Heart right ventricle (tissue), 16 donors: ENCODE measurements around the gene PER1. TPM values are rescaled to one million over a fixed set of nuclear protein-coding genes. Genes with fewer than 3 reads are reported as not detected.

Experiments used
- ATAC-seq, 8 donors: fragments of 200-7000 bp; cut with Tn5 transposase; one replicate each; pipeline ENCODE4 v1.9.1; 2020; ENCODE audit warnings: mild to moderate bottlenecking in 8 of 8, moderate library complexity in 8 of 8, moderate number of reproducible peaks in 1 of 8
- DNase-seq, 2 donors: peaks; one replicate each; pipeline ENCODE4 v3.0.0-alpha.2; 2020
- H3K27ac ChIP-seq, 10 donors: fragments of 200-600 bp; sonication (generic) in 2 of 10; one replicate each; pipeline versions ENCODE4 v1.5.0 to v1.8.0; 2020 to 2022; ENCODE audit warnings: mild to moderate bottlenecking in 3 of 10
- H3K27me3 ChIP-seq, 7 donors: fragments of 200-600 bp; one replicate each; pipeline ENCODE4 v1.8.0; 2021 to 2022; ENCODE audit warnings: mild to moderate bottlenecking in 2 of 7
- H3K36me3 ChIP-seq, 9 donors: fragments of 200-600 bp; sonication (generic) in 1 of 9; one replicate each; pipeline versions ENCODE4 v1.5.0 to v1.8.0; 2020 to 2022; ENCODE audit warnings: mild to moderate bottlenecking in 2 of 9
- H3K4me1 ChIP-seq, 9 donors: fragments of 200-600 bp; sonication (generic) in 1 of 9; one replicate each; pipeline versions ENCODE4 v1.5.0 to v1.8.0; 2020 to 2022; ENCODE audit warnings: mild to moderate bottlenecking in 4 of 9
- H3K4me3 ChIP-seq, 10 donors: fragments of 200-600 bp; sonication (generic) in 2 of 10; one replicate each; pipeline versions ENCODE4 v1.5.0 to v1.8.0; 2020 to 2022; ENCODE audit warnings: mild to moderate bottlenecking in 7 of 10, moderate library complexity in 2 of 10
- H3K9me3 ChIP-seq, 11 donors: fragments of 200-600 bp in 10 of 11; sonication (generic) in 2 of 11; one replicate each; pipeline versions ENCODE4 v1.5.0 to v1.8.0; 2013 to 2022; ENCODE audit warnings: mild to moderate bottlenecking in 2 of 11, control low read depth in 1 of 11, moderate library complexity in 1 of 11
- WGBS, 2 donors: extraction: QIAGEN DNeasy Blood & Tissue Kit; methylation state at CpG; one replicate each; pipeline ENCODE4 v1.1.7; 2013; ENCODE audit warnings: inconsistent platforms in 1 of 2; 5-methylcytosine and 5-hydroxymethylcytosine counted together
- intact Hi-C, 10 donors: fragments of 100-400 bp; cut with DNase I; formaldehyde crosslinking; loops; one replicate each; pipeline versions ENCODE4 v1.11.1 to v1.14.2; 2022
- polyA plus RNA-seq, 2 donors: library from polyadenylated mRNA; stranded (reverse); fragments of 200-250 nt; gene quantifications; one replicate each; pipeline ENCODE4 v1.2.3, GENCODE V29; 2013
- total RNA-seq, 10 donors: library from RNA; stranded (reverse); fragmentation: NEBNext Ultra II Directional in 3 of 10; extraction: Animal tissue kit (Norgen Biotek cat#: 25700) in 3 of 10; gene quantifications; one replicate each; pipeline versions ENCODE4 v1.2.1 to v1.2.4, GENCODE V29; 2021 to 2023
- TF ChIP-seq, protein P1 (sequence below), 9 donors: fragments of 200-600 bp; sonication (generic) in 2 of 9; IDR thresholded peaks; one replicate each; pipeline versions ENCODE4 v1.5.0 to v1.8.0; 2021 to 2022; ENCODE audit warnings: antibody characterized with exemption in 9 of 9, mild to moderate bottlenecking in 5 of 9, moderate library complexity in 1 of 9
- donor health status: Arrhythmogenic right ventricular cardiomyopathy.
- donor health status: ischemic (EF 13 %, LVEDD 7.1; RV severe dilation, severe dysfunction).
- donor health status: healthy with polysubstance abuse.
- donor health status: DM: no; HTN: yes; CAD: no.
- donor health status: DM: no; HTN: no; CAD: no.
- donor health status: ischemic (EF 25% LVEDD 6.9; RV normal size, moderate dysfunction).
- donor health status: ischemic (EF 25% LVEDD 5.7; RV mildly dilated, moderate dysfunction).
- donor health status: healthy.
- donor health status: DM: yes; HTN: yes; CAD: no.
- donor health status: Ischemic cardiomyopathy.
- donor health status: ischemic (EF 35%, LVEDD 5.7; RV mildly dilated, moderate dysfunction).
- donor health status: nonischemic (EF 11% LVEDD 7.7; RV severe dilation, severe dysfunction).
- donor health status: DM: yes; HTN: yes; CAD: no.
- donor health status: PGD.
- donor health status: ischemic (EF 29% LVEDD 5.4; RV normal size, mild dysfunction).
- donor health status: nonischemic (EF 23%, LVEDD 6.1; RV moderate dilation, normal function).

Gene PER1
- total and polyA plus RNA-seq, 12 donors = 37.4 to 154 (median 115) TPM

DNA sequence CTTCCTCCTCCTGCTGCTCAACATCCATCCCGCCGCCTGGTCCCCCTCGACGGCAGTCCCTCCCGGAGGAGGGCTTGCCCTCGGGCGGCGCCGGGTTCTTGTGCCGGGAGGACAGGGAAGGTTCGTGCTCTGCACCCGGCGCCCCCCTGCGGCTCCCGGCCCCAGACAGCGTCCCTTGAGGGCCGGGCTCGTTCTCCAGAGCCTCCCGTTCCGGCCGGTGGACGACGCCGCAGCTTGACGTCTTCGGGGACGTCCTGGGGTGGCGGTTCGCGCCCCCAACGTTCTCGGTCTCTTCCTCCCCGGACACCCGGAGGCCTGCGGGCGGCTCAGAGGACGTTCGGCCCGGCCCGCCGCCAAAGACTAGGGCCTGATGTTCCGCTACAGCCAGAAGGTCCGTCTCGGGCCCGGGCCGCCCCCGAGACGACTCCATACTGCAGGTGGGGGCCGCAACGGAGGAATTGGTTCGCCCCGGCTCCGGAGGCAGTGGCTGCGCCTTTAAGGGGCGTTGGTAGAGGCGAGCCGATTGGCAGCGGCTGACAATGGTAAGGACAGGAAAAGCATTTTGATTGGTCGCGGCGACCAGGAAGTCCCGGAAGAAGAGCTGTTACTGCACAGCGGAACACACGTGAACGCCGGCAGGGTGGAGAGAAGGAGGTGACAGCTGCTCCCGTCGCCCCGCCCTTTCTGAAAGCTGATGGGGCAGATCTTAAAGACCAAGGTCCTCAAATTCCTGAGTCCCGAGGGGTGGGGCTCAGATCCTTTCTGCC, 37.7 kb upstream of the PER1 start, which contains the start of gene BORCS6:
Gene BORCS6, minus strand, starts transcription at position 470 of the 767 bp plus-strand sequence. Its CDS starts 40 bp downstream, at position 430.
- peak; percentile 96 to 98 for DNase-seq
- peaks cover 11 to 65% (median 42%) of the 10 kb centered on the region in 9 donors for H3K4me1 ChIP-seq

DNA sequence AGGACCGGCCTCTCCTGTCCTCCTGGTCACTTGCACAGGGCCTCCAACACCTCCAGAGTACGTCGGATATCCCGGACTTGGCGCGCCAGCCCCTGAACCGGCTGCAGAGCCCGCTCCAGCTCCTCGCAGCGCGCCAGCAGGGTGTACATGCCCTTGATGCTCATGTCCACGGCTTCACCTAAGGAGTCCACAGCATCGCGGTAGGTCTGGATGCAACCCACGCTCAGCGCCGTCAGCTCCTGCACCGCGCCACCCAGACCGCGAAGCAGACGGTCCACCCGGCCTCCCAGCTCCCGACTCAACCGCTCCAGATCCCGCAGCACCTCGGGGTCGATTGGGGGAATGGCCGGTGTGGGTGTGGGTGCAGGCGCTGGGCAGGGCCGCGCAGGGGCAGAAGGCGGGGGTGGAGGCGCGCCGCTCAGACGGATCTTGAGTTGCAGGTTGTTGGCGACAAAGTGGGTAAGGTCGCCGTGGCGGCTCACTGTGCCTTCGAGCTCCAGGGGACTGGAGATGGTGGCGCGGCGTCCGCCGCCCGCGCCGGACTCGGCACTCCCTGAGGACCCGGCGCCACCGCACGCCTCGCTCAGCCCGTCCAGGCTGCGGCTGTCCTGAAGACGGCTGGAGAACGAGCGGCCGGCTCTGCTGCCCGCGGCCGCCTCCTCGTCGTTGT, 37.0 kb upstream of the PER1 start:
- ATAC-seq (peak in 1 of 8 donors; percentile 1), DNase-seq (peak in 1 of 2 donors; percentile 41)
- WGBS, 2 donors = 2 to 3% methylated on average over 58 to 67 of the region's 67 CpGs
- no peaks in the 10 kb centered on the region for H3K36me3 ChIP-seq
- H3K4me3 ChIP-seq = peak overlapping the region; percentile 29 to 90 (median 82)
- TF ChIP-seq, protein P1, sequence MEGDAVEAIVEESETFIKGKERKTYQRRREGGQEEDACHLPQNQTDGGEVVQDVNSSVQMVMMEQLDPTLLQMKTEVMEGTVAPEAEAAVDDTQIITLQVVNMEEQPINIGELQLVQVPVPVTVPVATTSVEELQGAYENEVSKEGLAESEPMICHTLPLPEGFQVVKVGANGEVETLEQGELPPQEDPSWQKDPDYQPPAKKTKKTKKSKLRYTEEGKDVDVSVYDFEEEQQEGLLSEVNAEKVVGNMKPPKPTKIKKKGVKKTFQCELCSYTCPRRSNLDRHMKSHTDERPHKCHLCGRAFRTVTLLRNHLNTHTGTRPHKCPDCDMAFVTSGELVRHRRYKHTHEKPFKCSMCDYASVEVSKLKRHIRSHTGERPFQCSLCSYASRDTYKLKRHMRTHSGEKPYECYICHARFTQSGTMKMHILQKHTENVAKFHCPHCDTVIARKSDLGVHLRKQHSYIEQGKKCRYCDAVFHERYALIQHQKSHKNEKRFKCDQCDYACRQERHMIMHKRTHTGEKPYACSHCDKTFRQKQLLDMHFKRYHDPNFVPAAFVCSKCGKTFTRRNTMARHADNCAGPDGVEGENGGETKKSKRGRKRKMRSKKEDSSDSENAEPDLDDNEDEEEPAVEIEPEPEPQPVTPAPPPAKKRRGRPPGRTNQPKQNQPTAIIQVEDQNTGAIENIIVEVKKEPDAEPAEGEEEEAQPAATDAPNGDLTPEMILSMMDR (IDR thresholded peaks at IDR 0.05) = no peak
- intact Hi-C loops = loop anchor here in 6 of 10 donors (5.0 to 10.0 kb wide), 4 partner anchors 33 to 108 kb away; partner anchors contain the start of genes HES7 (in 3 of the 6), ALOXE3 (in 1 of the 6) and SLC25A35 (in 1 of the 6)
- peak overlapping the region; percentile 87 to 99 (median 94) for H3K27ac ChIP-seq
- no peaks in the 10 kb centered on the region for H3K27me3 ChIP-seq
- peaks cover 11 to 65% (median 42%) of the 10 kb centered on the region in 9 donors for H3K4me1 ChIP-seq
- H3K9me3 ChIP-seq = no peaks in the 10 kb centered on the region

More for the DNA sequence above, 37.7 kb upstream of the PER1 start, which contains the start of gene BORCS6:
- Histone ChIP-seq H3K4me3 (peak within 1 kb of the TSS; percentile 29 to 90 (median 82)), H3K36me3 (no peaks in the 10 kb centered on the region), H3K27me3 (no peaks in the 10 kb centered on the region), H3K9me3 (no peaks in the 10 kb centered on the region), H3K27ac (peak within 1 kb of the TSS; percentile 87 to 99 (median 94))
- intact Hi-C loops = loop anchor here in 6 of 10 donors (5.0 to 10.0 kb wide), 5 partner anchors 32 to 107 kb away; partner anchors contain the start of genes HES7 (in 3 of the 6), SLC25A35 (in 2 of the 6) and ALOXE3 (in 1 of the 6)
- TF ChIP-seq, protein P1 (IDR thresholded peaks at IDR 0.05) = peak in 4 of 9 donors; percentile 10 to 33 (median 22)
- peak; percentile 70 to 83 (median 76) for ATAC-seq
- 0% methylated on average over 70 of the region's 70 CpGs for WGBS, 2 donors

DNA sequence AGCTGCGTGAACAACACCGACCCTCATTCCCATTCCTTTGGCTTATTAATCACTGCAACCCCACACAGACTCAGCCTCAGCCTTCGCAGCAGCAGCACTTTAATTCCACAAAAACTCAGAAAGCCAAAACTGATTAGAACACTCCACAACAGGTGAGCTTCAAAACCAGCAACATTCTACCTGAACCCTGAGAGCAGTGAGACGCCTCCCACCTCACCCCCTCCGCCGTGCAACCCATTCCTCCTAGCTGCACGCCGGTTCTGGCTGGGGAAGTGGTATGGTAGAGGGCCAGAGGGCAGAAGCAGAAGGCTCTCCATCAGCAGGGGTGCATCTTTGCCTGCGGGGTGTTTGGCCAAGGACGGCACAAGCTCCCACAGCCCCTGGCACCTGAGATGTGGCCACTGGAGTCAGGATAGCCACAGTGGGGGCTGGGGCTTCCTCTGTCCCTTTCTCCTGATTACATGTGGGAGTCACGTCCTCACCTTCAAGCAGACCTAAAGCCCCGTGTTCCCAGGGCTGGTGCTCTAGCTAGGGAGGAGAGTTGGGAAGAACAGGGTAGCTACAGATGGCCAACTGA, 36.1 kb upstream of the PER1 start:
- Histone ChIP-seq H3K27ac (peak overlapping the region in 9 of 10 donors; percentile 87 to 99 (median 95)), H3K36me3 (no peaks in the 10 kb centered on the region), H3K27me3 (no peaks in the 10 kb centered on the region), H3K4me1 (peaks cover 11 to 65% (median 42%) of the 10 kb centered on the region in 9 donors), H3K4me3 (peak overlapping the region; percentile 29 to 90 (median 82)), H3K9me3 (no peaks in the 10 kb centered on the region)
- no peak for DNase-seq
- 36 to 39% methylated on average over 12 of the region's 12 CpGs for WGBS, 2 donors
- TF ChIP-seq, protein P1 (IDR thresholded peaks at IDR 0.05) = no peak
- no peak for ATAC-seq
- intact Hi-C loops = loop anchor here in 6 of 10 donors (5.0 to 10.0 kb wide), 4 partner anchors 34 to 109 kb away; partner anchors contain the start of genes HES7 (in 3 of the 6), ALOXE3 (in 1 of the 6) and SLC25A35 (in 1 of the 6)
